ENCODE measurements around the gene ZNF318.

GRCh38 chr6:43359381-43359780, 10.1 kb downstream of the ZNF318 start:
- no peak for TF ChIP-seq POLR2A (IDR thresholded peaks at IDR 0.05)
- TF ChIP-seq CTCF (IDR thresholded peaks at IDR 0.05), result no peak

Data from ovary (tissue), 3 donors.